Prostate gland (tissue), 2 donors: ENCODE results near the gene MLPH.

Source experiments
- CTCF ChIP-seq, 4 experiments: fragments of 200-600 bp in 2 of 4; fragments of 450-650 bp in 2 of 4; sonication (generic) in 2 of 4; IDR thresholded peaks; 1 replicate in 3 of 4; 2 replicates in 1 of 4; pipeline ENCODE4 v1.5.1; 2016 to 2019; ENCODE audit warnings: antibody characterized with exemption in 4 of 4, mild to moderate bottlenecking in 2 of 4, moderate library complexity in 2 of 4
- POLR2A ChIP-seq: fragments of 450-650 bp; IDR thresholded peaks from one replicate; pipeline ENCODE4 v1.6.1; 2016; ENCODE audit warnings: antibody characterized with exemption, mild to moderate bottlenecking
- POLR2AphosphoS5 ChIP-seq: sonication (generic); formaldehyde crosslinking; IDR thresholded peaks from one replicate; pipeline ENCODE4 v1.6.1; 2017; ENCODE audit warnings: antibody characterized with exemption

- TF ChIP-seq POLR2A (no peak), CTCF (IDR thresholded peaks at IDR 0.05) (no peak), POLR2AphosphoS5 (no peak)
Observed at GRCh38 chr2:237556773-237557632, 70.0 kb downstream of the MLPH start.
